ENCODE results near the gene RRP12. TPM values are rescaled to one million over a fixed set of nuclear protein-coding genes. Genes with fewer than 3 reads are reported as not detected.

RRP12 gene
- total RNA-seq, 4 donors from 2014 or later, result 9.5 to 14.9 (median 14.3) TPM

DNA sequence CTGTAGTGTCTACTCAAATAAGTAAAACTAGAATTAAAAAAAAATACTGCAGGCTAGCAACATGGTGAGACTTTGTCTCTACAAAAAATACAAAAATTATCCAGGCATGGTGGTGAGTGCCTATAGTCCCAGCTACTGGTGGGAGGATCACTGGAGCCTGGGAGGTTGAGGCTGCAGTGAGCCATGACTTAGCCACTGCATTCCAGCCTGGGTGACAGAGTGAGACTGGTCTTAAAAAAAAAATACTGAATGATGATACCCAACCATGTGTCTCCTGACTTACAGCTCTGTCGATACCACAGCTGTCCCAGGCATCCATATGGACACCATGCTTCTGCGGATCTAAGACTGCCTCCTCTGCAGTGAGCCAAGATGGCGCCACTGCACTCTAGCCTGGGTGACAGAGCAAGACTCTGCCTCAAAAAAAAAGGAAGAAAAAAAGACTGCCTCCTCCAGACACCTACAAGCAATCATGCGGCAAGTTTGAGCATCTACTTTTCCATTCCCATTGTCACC, 90.0 kb downstream of the RRP12 start:
- TF ChIP-seq, protein P1, sequence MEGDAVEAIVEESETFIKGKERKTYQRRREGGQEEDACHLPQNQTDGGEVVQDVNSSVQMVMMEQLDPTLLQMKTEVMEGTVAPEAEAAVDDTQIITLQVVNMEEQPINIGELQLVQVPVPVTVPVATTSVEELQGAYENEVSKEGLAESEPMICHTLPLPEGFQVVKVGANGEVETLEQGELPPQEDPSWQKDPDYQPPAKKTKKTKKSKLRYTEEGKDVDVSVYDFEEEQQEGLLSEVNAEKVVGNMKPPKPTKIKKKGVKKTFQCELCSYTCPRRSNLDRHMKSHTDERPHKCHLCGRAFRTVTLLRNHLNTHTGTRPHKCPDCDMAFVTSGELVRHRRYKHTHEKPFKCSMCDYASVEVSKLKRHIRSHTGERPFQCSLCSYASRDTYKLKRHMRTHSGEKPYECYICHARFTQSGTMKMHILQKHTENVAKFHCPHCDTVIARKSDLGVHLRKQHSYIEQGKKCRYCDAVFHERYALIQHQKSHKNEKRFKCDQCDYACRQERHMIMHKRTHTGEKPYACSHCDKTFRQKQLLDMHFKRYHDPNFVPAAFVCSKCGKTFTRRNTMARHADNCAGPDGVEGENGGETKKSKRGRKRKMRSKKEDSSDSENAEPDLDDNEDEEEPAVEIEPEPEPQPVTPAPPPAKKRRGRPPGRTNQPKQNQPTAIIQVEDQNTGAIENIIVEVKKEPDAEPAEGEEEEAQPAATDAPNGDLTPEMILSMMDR (IDR thresholded peaks at IDR 0.05; ENCODE audit: low read depth), result no peak

DNA sequence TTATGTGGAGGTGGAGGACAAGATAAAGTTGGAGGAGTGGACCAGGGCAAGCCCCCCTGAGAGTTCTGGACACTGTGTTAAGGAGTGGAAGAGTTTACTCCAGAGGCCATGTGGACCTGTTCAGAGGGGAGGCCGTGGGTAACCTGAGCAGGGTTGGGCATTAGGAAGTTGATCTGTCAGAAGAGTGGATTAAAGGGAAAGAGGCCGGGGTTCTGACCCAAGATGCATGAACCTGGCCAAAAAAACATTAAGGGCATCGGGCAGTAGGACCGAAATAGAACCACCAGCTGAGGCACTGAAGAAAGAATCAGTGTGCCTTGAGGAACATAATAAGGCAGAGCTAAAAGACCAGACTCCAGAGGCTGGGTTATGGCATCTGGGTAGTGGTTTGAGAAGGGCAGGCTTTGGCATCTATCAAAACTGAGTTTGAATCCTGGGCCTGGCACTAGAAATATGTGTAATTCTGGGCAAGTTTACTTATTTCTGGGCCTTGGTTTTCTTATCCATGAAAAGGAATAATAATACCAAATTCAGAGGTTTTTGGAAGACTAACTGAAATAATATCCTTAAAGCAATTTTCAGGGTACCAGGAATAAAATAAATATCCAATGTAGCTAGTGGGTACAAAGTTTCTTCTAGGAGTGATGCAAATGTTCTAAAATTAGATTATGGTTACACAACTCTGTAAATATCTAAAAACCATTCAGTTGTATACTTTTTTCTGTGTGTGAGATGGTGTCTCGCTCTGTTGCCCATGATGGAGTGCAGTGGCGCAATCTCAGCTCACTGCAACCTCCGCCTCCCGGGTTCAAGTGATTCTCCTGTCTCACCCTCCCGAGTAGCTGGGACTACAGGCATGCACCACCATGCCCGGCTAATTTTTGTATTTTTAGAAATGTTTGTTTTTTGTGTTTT, 93.0 kb downstream of the RRP12 start:
- TF ChIP-seq, protein P1 (IDR thresholded peaks at IDR 0.05; ENCODE audit: low read depth), result no peak

DNA sequence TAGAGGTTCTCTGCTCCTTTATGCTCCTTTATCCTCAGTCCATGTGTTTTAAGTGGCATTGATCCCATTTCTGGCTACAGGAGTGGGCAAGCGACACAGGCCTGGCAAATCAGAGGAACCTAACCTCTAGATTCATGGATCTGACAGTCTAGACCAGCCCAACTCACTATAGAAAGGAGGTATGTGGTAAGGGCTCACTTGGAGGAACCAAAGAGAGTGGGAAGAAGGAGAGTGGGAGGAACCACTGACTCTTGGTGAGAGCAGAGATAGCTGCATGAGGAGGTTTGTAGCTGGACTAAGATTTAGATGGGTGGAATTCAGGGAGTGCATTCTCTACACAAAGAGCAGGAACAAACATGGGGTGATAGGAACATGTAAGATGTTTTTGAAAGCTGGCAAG, 93.7 kb downstream of the RRP12 start:
- TF ChIP-seq, protein P1 (IDR thresholded peaks at IDR 0.05; ENCODE audit: low read depth), result no peak

Small RNA genes lying within 50 kb of the gene (small RNA-seq; reads per million reads assigned to genes)
- gene RF00019, result 0.49 reads per million

Other genes starting within 250 kb of the RRP12 start
- under 1 TPM in 3 of 4 donors, not detected in 1; 0.19 to 0.44 (median 0.33) TPM for gene SLIT1, start 215.4 kb downstream of the RRP12 start, total RNA-seq
- 10 to 100 TPM in 1 of 4 donors, 1 to 10 TPM in 3; 5.7 to 10.4 (median 9.2) TPM for gene ARHGAP19, start 108.7 kb downstream of the RRP12 start, total RNA-seq
- gene FRAT1, start 82.1 kb downstream of the RRP12 start, total RNA-seq, result 10 to 100 TPM in 1 of 4 donors, 1 to 10 TPM in 3; 3.8 to 10.9 (median 6.6) TPM
- gene FRAT2, start 66.6 kb downstream of the RRP12 start, total RNA-seq, result 10 to 100 TPM in 1 of 4 donors, 1 to 10 TPM in 3; 4.4 to 10.2 (median 9.4) TPM
- 100 to 1,000 TPM; 143 to 155 (median 148) TPM for gene PGAM1, start 24.9 kb upstream of the RRP12 start, total RNA-seq
- 10 to 100 TPM; 20.5 to 25.8 (median 22.9) TPM for gene EXOSC1, start 44.7 kb upstream of the RRP12 start, total RNA-seq
- 10 to 100 TPM; 18.1 to 22.0 (median 19.7) TPM for gene ZDHHC16, start 44.8 kb upstream of the RRP12 start, total RNA-seq
- gene MMS19, start 97.1 kb upstream of the RRP12 start, total RNA-seq, result 10 to 100 TPM; 57.6 to 87.8 (median 76.8) TPM
- gene UBTD1, start 97.6 kb upstream of the RRP12 start, total RNA-seq, result 10 to 100 TPM in 2 of 4 donors, 1 to 10 TPM in 2; 3.9 to 23.4 (median 12.4) TPM
- gene ANKRD2, start 171.4 kb upstream of the RRP12 start, total RNA-seq, result not detected
- 10 to 100 TPM in 1 of 4 donors, 1 to 10 TPM in 3; 4.8 to 14.1 (median 7.2) TPM for gene HOGA1, start 183.0 kb upstream of the RRP12 start, total RNA-seq
- gene C10orf62, start 188.4 kb upstream of the RRP12 start, total RNA-seq, result under 1 TPM in 2 of 4 donors, not detected in 2; 0.44 to 0.94 TPM
- gene MORN4, start 232.2 kb upstream of the RRP12 start, total RNA-seq, result 1 to 10 TPM; 1.1 to 5.6 (median 3.7) TPM
- gene PI4K2A, start 239.3 kb upstream of the RRP12 start, total RNA-seq, result 10 to 100 TPM; 14.1 to 35.9 (median 18.5) TPM